NCI-H226 (cell line): ENCODE results near the gene CD244.
"Not testable (repeated sequence)": the region's sequence is repeated elsewhere in the genome, so short reads cannot be mapped to it uniquely, and the experiment has no call there.

ENCODE experiments used
- DNase-seq: peaks from one replicate; pipeline ENCODE4 v3.0.0-alpha.2; 2015

The CD244 gene

DNA sequence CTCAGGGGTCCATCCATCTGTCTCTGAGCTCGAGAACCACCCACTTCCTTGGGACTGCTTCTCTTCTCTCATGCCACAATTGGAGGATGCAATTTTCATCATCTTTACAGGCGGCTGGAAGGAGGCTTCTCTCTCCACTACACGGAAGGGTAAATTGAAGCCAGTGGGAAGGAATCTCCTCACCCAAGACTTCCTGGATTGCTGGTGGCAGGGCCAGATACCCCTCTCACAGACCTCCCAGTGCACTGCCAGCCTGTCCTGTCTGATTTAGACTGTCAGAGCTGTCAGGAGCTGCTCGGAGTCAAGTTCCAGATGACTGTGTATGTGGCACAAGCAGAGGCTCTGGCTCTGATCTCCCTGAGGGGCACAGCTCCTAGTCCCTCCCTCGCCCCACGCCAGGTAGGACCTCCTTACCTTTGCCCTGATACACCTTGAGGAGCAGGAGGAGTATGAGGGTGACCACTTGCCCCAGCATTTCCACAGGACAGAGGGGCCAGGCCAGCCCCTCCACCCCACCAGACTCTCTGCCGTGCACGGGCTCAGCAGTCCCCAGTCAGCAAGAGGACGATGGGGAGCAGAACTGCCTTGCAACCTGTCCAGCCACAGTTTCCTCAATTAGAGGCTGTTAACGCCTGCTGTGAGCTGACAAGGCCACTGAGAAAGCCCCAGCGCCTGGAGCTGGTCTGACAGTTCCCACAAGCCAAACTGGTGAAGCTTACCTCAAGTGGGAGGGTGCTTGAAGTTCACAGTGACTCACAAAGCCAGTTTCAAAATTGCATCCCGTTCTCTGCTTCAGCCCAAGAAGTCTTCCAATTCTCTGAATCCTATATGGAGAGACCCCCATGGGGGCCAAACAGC lies at the start of gene CD244:
TSS of gene CD244 (minus strand) at position 685 of the 858 bp plus-strand sequence. CDS start at position 475, 210 bp downstream.
- DNase-seq = peak; percentile 61

- DNase-seq = no peak
Measured at GRCh38 chr1:160911925-160912324, 49.2 kb upstream of the CD244 start.

- peak; percentile 99 for DNase-seq
Measured at GRCh38 chr1:160911441-160911840, 48.8 kb upstream of the CD244 start.

GRCh38 chr1:160910170-160910750 lies 47.6 kb upstream of the CD244 start:
- DNase-seq = no peak

DNA sequence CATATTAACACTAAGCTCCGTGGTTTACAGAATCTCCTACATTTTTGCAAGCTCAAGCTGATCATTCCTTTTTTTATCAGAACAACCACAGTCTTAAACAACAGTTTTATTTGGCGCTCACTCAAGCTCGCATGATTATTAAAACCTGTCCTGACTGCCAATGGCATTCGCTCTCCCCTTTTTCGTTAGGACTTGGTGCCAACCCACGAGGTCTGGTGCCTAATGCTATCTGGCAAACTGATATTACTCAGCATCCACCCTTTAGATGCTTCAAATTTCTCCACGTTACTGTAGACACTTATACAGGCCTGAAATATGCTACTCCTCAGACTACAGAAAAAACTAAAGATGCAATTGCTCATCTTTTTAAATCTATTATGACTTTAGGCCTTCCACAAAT lies 45.3 kb upstream of the CD244 start:
- DNase-seq = peak; percentile 99

GRCh38 chr1:160905617-160905989 lies 42.9 kb upstream of the CD244 start:
- DNase-seq = peak; percentile 68

GRCh38 chr1:160904783-160905616 lies 42.3 kb upstream of the CD244 start:
- DNase-seq = peak; percentile 94

DNA sequence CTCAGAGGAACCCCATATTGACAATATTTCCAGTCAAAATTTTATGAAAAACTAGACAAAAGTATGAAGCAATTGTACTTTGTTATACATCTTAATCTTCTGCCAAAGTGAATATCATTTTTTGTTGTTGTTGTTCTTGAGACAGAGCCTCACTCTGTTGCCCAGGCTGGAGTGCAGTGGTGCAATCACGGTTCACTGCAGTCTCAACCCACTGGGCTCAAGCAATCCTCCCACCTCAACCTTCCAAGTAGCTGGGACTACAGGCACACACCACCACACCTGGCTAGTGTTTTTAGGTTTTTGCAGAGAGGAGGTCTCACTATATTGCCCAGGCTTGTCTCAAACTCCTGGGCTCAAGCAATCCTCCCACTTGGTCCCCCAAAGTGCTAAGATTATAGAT lies 39.6 kb upstream of the CD244 start:
- DNase-seq = not testable (repeated sequence)

- no peak for DNase-seq
Measured at GRCh38 chr1:160901768-160902167, 39.1 kb upstream of the CD244 start.

DNA sequence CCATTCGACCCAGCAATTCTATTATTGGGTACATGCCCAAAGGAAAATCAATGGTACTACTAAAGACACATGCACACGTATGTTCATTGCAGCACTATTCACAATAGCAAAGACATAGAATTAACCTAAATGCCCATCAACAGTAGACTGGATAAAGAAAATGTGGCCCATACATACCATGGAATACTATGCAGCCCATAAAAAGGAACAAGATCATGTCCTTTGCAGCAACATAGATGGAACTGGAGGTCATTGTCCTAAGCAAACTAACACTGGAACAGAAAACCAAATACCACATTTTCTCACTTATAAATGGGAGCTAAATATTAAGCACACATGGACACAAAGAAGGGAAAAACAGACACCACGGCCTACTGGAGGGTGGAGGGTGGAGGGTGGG lies 38.0 kb upstream of the CD244 start:
- not testable (repeated sequence) for DNase-seq

DNA sequence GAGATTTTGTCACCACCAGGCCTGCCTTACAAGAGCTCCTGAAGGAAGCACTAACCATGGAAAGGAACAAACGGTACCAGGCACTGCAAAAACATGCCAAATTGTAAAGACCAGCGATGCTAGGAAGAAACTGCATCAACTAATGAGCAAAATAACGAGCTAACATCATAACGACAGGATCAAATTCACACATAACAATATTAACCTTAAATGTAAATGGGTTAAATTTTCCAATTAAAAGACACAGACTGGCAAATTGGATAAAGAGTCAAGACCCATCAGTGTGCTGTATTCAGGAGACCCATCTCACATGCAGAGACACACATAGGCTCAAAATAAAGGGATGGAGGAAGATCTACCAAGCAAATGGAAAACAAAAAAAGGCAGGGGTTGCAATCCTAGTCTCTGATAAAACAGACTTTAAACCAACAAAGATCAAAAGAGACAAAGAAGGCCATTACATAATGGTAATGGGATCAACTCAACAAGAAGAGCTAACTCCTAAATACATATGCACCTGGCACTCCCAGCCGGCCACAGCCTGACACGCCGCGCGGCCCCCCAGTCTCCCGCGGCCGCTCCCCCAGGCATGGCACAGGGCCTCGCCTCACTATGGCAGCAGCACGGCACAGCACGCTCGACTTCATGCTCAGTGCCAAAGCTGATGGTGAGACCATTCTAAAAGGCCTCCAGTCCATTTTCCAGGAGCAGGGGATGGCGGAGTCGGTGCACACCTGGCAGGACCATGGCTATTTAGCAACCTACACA lies 31.9 kb upstream of the CD244 start:
- not testable (repeated sequence) for DNase-seq

DNA sequence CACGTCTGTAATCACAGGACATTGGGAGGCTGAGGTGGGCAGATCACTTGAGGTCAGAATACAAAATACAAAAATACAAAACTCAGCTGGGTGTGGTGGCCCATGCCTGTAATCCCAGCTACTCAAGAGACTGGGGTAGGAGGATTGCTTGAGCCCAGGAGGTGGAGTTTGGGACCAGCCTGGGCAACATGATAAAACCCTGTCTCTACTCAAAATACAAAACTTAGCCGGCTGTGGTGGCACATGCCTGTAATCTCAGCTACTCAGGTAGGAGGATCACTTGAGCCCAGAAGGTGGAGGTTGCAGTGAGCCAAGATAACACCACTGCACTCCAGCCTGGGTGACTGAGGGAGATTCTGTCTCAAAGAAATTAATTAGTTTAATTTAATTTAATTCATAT lies 28.8 kb upstream of the CD244 start:
- no peak for DNase-seq

- no peak for DNase-seq
Measured at GRCh38 chr1:160888926-160889325, 26.2 kb upstream of the CD244 start.

DNA sequence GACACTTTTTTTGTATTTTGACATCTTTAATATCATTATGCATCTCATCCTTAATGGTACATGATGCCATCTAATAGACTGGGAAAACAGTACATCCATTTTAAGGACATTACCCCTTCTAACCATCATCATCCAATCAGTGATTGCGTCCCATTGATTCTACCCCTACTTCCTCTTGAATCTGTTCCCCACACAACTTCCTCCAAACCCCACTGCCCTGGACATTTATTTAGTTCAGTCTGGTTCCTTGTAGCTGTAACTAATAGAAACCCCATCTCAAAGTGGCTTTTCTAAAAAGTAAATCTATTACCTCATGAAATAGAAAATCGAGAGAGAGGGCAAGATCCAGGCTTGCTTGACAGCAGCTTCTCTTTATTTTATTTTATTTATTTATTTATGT lies 24.4 kb upstream of the CD244 start:
- no peak for DNase-seq

DNA sequence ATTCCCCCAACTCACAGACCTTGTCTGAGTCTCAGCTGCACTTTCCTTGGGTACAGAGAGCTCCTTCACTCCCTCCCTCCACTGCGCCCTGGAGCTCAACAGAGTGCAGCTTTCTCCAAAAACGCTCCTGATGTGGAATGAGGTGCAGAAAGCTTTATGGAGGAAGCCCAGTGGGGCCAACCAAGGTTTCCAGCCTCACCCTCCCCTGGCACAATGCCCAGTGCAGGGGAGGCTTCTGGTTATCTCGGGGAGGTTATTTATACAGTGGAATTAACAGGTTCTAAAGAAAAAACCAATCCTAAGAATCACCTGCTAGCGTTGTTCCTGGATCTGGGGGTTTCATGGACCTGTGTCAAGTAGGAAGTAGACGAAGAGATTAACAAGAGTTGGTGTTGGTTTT lies 22.4 kb upstream of the CD244 start, which contains the start of gene ITLN1:
TSS of gene ITLN1 (minus strand) at position 139 of the 400 bp plus-strand sequence. CDS start 303 bp downstream, outside the sequence.
- DNase-seq = no peak

DNA sequence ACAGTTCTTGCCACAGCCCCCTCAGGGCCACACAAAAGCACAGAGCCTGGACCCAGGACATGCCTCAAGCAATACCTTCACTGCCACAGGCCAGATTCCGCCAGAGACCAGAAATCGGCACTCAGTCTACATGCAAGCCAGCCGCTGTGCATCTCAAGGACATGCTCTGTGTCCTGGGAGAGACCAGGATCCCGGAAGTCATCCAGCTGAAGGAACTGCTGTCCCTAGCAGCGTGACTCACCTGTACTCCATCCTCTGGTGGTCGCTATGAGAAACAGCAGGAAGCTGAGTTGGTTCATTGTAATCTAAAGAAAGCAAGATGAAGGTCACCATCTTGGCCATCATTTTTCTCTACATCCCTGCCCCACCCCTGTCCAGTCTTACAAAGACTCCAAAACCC lies 21.9 kb upstream of the CD244 start:
- no peak for DNase-seq

DNA sequence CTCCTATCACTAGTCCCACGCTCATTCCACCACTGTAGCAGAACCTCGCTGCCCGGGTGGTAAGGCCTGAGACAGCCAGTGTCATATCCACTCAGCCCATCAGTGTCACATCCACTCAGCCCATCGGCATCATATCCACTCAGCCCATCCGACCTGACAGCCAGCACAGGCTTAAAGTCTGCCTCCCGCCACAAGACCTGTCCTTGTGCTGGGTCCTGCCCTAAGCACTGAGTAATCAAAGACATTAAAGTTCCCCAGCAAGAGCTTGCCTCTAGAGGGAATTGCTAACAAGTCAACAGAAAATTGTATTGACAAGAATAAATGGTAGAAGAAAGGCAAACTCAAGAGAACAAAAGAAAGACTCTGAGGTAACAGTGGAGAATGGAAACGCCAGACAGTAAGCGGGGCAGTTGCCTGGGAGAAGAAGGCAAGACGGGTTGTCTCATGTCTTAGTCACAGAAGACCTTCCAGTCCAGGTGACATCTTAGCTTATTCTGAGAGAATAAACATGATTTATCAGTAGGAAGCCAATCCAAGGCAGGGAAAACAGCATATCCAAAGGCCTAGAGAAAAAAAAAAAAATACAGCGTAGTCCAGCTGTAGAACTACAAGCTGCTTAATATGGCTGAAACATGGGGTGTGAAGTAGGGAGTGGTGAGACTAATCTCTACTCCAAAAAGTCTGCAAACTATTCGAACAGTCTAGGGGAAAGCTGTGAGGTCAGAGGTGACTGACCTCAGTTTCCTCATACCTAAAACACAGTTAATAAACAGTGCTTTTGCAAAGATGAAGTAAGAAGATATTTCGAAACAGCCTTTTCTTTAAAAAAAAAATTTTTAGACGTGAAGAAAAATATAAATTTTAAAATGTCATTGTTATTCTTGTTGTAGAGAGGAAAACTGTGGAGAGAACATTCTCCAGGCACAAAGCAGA lies 21.2 kb upstream of the CD244 start:
- DNase-seq = no peak

GRCh38 chr1:160882582-160882981 lies 19.9 kb upstream of the CD244 start:
- no peak for DNase-seq

DNA sequence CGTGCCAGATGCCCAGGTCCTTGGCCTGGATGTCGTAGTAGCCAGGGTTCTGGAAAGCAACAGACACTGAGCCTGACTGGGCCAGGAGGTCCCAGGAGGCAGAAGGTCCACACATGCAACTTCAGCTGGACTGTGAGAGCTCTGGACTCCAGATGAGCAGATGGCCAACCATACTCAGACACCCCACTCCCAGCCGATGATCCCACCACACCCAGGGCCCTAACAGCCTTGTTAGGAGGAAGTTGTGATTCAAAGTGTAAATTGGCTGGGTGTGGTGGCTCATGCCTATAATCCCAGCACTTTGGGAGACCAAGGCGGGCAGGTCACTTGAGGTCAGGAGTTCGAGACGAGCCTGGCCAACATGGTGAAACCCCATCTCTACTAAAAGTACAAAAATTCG lies 18.6 kb upstream of the CD244 start:
- DNase-seq = not testable (repeated sequence)

- DNase-seq = no peak
Measured at GRCh38 chr1:160880216-160880615, 17.5 kb upstream of the CD244 start.

GRCh38 chr1:160879056-160879455 lies 16.4 kb upstream of the CD244 start:
- DNase-seq = no peak
